Stimulated activated CD4-positive, alpha-beta T cell treated with anti-CD3 and anti-CD28 coated beads, Interleukin-1b, Interleukin-23, amount 100 ng/mL, for 4 hours (primary cell): ENCODE data around the gene CHD5.

Experiments
- DNase-seq, 2 donors: peaks; one replicate each; pipeline ENCODE4 v3.0.0-alpha.2; 2020; ENCODE audit warnings: low read depth in 2 of 2

The CHD5 gene

DNA sequence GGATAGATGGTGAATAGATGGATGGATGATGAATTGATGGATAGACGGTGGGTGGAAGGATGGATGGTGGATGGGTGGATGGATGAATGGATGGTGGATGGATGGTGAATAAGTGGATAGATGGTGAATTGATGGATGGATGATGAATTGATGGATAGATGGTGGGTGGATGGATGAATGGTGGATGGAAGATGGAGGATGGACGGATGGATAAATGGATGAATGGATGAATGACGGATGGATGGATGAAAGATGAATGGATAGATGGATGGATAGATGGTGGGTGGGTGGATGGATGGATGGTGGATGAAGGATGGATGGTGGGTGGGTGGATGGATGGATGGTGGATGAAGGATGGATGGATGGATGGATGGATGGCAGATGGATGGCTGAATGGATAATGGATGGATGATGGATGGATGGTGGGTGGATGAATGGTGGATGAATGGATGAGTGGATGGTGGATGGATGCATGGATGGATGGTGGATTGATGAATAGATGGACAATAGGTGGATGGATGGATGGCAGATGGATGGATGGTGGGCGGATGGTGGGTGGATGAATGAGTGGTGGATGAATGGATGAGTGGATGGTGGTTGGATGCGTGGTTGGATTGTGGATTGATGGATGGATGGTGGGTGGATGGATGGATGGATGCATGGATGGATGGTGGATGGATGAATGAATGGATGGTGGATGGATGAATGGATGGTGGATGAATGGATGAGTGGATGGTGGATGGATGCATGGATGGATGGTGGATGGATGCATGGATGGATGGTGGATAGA, 5.3 kb downstream of the CHD5 start:
- no peak for DNase-seq

GRCh38 chr1:6172549-6172948, 7.6 kb downstream of the CHD5 start:
- DNase-seq, result no peak

GRCh38 chr1:6171548-6172124, 8.5 kb downstream of the CHD5 start:
- DNase-seq, result no peak

GRCh38 chr1:6170742-6171201, 9.3 kb downstream of the CHD5 start:
- DNase-seq, result no peak

DNA sequence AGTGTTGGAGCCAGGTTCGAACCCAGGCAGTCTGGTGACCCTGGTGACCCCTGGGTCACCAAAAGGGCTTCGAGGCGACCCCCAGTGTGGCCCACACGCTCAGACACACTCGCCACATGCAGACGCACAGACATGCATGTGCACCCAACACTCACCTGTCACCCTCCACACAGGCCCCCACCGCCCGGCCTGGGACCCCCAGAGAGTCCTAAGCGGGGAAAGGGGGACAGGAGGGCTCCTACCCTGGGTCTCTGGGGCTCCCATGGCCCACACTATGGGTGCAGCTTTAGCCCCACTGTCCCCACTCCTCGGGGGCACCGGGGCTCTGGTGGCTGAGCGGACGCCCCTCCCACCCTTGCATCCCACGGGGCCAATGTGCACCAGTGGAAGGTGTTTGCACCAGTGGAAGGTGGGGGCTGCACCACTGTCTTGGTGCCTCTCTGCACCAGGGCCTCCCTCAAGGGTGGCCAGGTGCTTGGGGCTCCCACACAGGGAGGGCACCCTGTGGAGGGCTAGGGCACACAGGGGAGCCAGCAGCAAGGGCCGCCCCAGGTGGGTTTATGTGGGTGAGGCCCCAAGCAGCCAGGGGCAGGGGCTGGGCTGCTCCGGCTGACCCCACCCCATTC, 9.9 kb downstream of the CHD5 start:
- DNase-seq, result no peak

DNA sequence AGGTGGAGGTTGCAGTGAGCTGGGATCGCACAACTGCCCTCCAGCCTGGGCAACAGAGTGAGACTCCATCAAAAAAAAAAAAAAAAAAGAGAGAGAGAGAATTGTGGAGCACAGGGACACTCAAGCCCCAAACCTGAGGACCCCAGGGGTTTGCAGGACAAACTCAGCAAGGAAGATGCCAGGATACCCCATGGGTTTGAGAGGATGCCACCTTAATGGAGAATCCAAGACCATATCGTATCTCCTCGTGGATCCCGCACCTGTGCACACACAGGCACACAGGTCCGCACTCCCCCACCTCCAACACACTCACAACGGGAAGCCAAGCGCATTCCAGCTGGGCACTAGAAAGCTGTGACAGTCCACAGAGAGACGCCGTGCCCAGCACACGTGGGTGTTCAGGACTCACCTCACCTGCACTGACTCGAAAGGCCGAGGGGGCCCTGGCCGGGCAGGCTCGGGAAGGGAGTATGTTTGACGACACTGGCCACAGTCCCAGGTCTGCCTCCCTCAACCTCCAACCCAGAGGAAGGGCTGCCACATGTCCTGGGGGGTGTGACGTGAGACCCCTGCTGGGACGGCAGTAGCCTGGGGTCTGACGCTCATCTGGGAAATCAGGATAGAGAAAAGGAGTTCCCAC, 11.1 kb downstream of the CHD5 start:
- no peak for DNase-seq

GRCh38 chr1:6167391-6168303, 12.5 kb downstream of the CHD5 start:
- DNase-seq, result no peak

DNA sequence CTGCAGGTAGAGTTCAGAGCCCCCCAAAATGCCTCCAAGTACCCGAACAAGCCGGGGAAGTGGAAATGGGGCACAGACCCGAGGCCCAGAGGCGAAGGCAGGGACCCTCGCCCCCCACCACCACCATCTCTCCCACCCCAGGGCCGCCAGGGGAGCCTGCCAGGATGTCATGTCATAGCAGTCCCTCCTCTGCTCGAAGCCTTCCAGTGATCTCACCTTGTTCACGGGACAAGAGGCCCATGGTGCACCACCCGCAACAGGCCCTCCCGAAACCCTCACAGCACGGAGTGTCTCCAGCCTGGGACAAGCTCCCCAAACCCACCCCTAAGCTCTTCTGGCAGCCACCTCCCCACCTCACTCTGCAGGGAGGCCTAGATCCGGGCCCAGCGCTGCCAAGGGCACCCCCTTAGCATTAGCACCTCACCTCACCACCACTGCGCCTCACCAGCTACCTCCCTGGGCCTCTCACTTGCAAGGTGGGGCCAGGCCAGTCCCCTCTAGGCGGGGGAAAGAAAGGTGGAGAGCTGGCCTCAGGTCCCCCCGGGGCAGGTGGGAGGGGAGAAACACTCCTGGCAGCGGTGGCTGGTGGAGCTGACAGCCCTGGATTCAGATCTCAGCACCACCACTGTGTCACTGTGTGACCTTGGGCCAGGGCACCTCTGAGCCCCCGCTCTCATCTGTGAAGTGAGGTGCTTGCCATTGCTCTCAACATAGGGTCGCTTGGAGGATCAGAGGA, 13.3 kb downstream of the CHD5 start:
- no peak for DNase-seq

DNA sequence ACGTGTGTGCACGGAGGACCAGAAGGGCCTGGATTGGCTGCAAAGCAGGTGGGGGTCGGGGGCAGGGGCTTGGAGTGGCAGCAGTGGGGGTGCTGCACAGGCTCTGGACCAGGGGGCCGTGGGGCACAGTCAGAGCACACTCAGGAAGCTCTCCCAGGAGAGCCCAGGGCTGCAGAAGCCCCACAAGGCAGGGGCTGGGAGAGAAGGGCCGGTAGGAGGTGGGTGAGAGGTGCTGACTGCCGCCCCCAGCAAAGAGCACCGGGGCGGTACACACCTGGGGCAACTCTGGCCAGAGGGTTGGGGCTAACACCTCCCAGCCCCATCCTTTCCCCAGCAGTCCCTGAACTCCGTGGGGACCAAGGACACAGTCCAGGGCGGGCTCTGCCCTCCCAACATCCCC, 13.9 kb downstream of the CHD5 start:
- DNase-seq, result no peak

DNA sequence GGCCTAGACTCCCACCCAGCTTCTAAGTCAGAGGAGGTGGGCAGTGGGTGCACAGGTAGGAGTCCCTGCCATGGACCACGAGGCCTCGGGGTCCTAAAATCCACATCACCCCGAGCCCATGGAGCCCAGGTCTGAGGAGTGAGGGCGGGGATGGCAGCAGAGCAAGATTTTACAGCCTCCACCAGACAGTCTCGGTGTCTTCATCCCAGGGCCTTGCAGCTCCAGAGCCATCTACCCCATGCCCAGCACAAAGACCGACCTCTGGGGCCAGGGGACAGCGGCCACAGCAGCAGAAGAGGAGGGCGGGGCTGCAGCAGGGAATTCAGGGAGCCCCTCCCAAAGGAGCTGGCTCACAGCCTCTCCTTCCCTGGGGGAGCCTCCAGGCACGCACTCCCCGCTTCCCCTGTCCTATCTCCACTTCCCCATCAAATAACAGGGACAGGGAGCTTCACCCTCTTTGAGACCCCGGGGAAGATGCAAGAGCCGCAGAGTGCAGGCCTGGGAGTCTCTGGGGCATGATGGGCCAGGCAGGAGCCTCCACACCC, 14.6 kb downstream of the CHD5 start:
- no peak for DNase-seq

GRCh38 chr1:6165027-6165426, 15.1 kb downstream of the CHD5 start:
- no peak for DNase-seq

DNA sequence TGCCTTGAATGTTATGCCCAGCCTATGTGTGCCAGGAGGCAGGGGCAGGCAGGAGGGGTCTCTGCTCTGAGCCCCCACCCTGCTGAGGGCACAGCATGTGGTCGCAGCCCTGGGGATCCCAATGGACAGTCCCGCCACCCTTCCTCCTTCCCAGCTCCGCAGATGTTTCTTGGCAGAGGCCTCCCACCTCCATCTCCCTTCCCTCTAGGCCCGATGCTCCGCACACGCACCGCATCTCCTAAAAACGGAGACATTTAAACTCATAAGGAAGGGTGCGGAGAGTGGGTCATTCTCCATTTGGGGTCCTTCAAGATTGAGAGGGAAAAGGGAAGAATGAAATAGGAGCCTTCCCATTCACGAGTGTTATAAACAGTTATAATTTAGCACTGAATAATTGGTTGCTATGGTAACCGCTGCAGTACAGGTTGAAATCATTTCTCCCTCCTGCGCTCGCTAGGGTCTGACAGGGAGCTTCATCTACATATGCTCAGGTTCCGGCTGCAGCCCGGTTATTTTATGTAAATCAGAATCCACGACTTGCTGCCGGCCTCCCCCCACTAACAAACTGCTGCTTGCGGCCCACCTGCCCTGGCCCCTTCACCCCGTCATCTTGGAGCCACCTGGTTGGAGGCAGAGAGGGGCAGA, 16.0 kb downstream of the CHD5 start:
- DNase-seq, result no peak

GRCh38 chr1:6163191-6163972, 16.7 kb downstream of the CHD5 start:
- DNase-seq, result no peak

DNA sequence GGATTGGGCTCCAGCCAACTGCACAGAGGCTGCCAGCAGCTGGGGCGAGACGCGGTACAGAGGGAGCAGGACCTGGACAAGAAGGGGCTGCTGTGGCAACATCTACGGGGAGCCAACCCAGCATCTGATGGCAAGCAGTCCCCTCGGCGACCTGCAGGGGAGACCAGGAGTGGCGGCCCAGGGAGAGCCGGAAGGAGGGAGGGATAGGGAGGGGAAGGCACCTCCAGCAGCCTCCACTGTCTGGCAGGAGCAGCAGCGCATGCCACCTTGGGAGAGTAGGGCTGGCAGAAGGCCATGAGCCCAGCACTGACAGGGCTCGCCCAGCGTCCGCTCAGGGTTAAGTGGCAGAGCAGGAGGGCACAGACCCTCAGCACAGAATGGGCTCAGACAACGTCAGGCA, 17.3 kb downstream of the CHD5 start:
- no peak for DNase-seq

DNA sequence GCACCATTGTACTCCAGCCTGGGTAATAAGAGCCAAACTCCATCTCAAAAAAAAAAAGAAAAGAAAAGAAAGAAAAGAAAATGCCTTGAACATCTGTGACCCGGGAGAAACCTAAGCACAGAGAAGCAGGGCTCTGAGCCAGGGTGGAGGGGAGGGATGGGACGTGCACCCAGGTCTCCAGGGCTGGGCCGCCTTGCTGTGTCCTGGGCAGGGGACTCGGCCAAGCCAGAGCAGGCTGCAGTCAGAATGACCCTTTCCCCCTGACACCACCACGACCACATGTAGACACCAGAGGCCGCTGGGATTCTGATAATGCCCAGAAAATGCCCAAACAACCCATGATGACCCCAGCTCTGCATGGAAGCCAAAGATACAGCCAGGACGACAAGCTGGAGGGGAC, 17.8 kb downstream of the CHD5 start:
- no peak for DNase-seq

GRCh38 chr1:6158181-6158580, 21.9 kb downstream of the CHD5 start:
- DNase-seq, result no peak

DNA sequence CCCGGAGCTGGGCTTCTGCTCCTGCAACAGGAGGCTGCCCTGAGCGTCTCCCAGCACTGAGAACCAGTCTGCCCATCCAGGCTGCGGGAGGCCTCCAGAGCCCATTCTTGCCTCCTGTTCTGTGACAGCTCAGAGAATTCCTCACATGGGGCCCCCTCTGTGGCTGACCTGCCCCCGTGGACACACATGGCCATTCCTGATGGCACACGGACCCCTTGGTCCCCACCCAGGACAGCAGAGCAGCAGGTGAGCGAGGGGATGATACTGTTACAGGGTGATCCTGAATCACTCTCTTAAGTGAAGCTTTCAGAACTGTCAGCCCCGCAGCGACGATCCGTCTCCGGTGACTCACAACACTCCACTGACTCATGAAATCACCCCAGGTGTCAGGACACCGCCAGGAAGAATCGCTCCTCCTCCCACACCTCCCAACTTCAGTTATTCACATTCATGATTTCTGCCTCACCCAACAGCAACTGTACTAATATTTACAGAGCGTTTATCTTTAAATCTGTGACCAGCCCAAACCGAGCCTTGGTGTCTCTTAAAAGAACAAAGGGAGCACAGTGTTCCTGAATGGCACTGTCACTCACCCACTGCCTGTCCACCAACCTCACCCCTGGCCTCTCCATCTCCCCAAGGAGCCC, 22.5 kb downstream of the CHD5 start:
- DNase-seq, result no peak

DNA sequence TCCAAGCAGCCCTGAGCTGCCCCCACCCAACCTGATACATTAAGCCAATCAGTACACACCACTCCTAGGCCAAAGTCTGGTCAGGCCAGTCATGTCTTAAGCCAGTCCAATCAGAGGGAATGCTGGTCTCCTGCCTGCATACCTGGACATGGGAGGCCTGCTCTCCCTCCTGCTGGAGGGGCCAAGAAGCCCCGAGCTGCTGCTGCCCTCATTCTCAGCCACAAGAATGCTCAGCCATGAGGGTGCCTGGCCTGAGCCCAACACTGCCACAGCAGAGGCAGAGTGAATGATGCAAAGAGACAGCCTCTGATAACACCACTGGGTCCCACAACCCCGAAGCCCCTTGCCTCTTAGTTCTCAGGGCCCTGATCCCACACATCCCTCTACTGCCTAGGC, 23.0 kb downstream of the CHD5 start:
- no peak for DNase-seq
